ENCODE results near the gene KRTAP10-11. TPM values are rescaled to one million over a fixed set of nuclear protein-coding genes. Genes with fewer than 3 reads are reported as not detected.
A peak's percentile ranks its signal among the peaks of the same experiment; 100 is the strongest.

Gene KRTAP10-11
- total RNA-seq, 1 experiment from 2014 or later: not detected

GRCh38 chr21:44618504-44618903, 27.7 kb upstream of the KRTAP10-11 start:
- ATAC-seq (peak; percentile 81), DNase-seq (ENCODE audit: low spot score) (peak; percentile 40)
- POLR2A ChIA-PET: interaction anchor here (0.6 kb wide), 1 partner anchor 221 kb away, joined by 3 read pairs; no protein-coding TSS in a partner anchor
- H3K4me1 Mint-ChIP-seq: peaks cover 31% of the 10 kb centered on the region
- TF ChIP-seq RORB (CRISPR knock-in tag; IDR thresholded peaks at IDR 0.05) (no peak), ATF6 (CRISPR knock-in tag; IDR thresholded peaks at IDR 0.05) (no peak), CBFB (CRISPR knock-in tag; IDR thresholded peaks at IDR 0.05; ENCODE audit: low read depth) (no peak), NFE2L1 (CRISPR knock-in tag; IDR thresholded peaks at IDR 0.05) (no peak), FOXK1 (CRISPR knock-in tag; IDR thresholded peaks at IDR 0.05) (no peak), KAT7 (CRISPR knock-in tag; IDR thresholded peaks at IDR 0.05; ENCODE audit: borderline replicate concordance) (no peak), SMAD3 (CRISPR knock-in tag; IDR thresholded peaks at IDR 0.05; ENCODE audit: borderline replicate concordance) (no peak), JAZF1 (CRISPR knock-in tag; IDR thresholded peaks at IDR 0.05) (no peak), ZNF263 (CRISPR knock-in tag; IDR thresholded peaks at IDR 0.05; ENCODE audit: low read depth) (no peak)
- TF ChIP-seq, protein P1, sequence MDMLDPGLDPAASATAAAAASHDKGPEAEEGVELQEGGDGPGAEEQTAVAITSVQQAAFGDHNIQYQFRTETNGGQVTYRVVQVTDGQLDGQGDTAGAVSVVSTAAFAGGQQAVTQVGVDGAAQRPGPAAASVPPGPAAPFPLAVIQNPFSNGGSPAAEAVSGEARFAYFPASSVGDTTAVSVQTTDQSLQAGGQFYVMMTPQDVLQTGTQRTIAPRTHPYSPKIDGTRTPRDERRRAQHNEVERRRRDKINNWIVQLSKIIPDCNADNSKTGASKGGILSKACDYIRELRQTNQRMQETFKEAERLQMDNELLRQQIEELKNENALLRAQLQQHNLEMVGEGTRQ (CRISPR knock-in tag; IDR thresholded peaks at IDR 0.05): no peak
- TF ChIP-seq, protein P2, sequence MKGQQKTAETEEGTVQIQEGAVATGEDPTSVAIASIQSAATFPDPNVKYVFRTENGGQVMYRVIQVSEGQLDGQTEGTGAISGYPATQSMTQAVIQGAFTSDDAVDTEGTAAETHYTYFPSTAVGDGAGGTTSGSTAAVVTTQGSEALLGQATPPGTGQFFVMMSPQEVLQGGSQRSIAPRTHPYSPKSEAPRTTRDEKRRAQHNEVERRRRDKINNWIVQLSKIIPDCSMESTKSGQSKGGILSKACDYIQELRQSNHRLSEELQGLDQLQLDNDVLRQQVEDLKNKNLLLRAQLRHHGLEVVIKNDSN (CRISPR knock-in tag; IDR thresholded peaks at IDR 0.05): no peak
- H3K27ac Mint-ChIP-seq: no peak overlapping the region
- H3K9me3 Mint-ChIP-seq: peaks cover 47% of the 10 kb centered on the region
- peaks cover 2% of the 10 kb centered on the region; the same call in 1 of the 2 replicates for H3K27me3 Mint-ChIP-seq (ENCODE audit: low read depth)
- H3K36me3 Mint-ChIP-seq: peaks cover 33% of the 10 kb centered on the region
- CTCF ChIA-PET: interaction anchor here (0.8 to 3.6 kb wide), 10 partner anchors 8 to 182 kb away, joined by 3 to 16 read pairs (median 4); partner anchors contain the start of genes KRTAP10-12, KRTAP10-5, KRTAP10-9 and TSPEAR
- no peak overlapping the region for H3K4me3 Mint-ChIP-seq

GRCh38 chr21:44618909-44619308, 27.3 kb upstream of the KRTAP10-11 start:
- Mint-ChIP-seq H3K36me3 (peaks cover 37% of the 10 kb centered on the region), H3K4me1 (peaks cover 31% of the 10 kb centered on the region), H3K27me3 (ENCODE audit: low read depth) (peaks cover 2% of the 10 kb centered on the region; the same call in 1 of the 2 replicates), H3K27ac (no peak overlapping the region), H3K4me3 (no peak overlapping the region), H3K9me3 (peaks cover 51% of the 10 kb centered on the region)
- CTCF ChIA-PET: interaction anchor here (0.8 to 3.6 kb wide), 10 partner anchors 8 to 182 kb away, joined by 3 to 16 read pairs (median 4); partner anchors contain the start of genes KRTAP10-12, KRTAP10-5, KRTAP10-9 and TSPEAR
- DNase-seq (ENCODE audit: low spot score) (no peak), ATAC-seq (no peak)
- POLR2A ChIA-PET: interaction anchor here (0.6 kb wide), 1 partner anchor 220 kb away, joined by 3 read pairs; no protein-coding TSS in a partner anchor
- no peak for TF ChIP-seq JAZF1 (CRISPR knock-in tag; IDR thresholded peaks at IDR 0.05)
- TF ChIP-seq FOXP4 (CRISPR knock-in tag; IDR thresholded peaks at IDR 0.05): no peak
- TF ChIP-seq NR1H2 (CRISPR knock-in tag; IDR thresholded peaks at IDR 0.05): no peak
- TF ChIP-seq ZNF671 (CRISPR knock-in tag; IDR thresholded peaks at IDR 0.05): no peak
- no peak for TF ChIP-seq ZNF416 (CRISPR knock-in tag; IDR thresholded peaks at IDR 0.05)
- no peak for TF ChIP-seq TCF7 (CRISPR knock-in tag; IDR thresholded peaks at IDR 0.05; ENCODE audit: low read depth)
- TF ChIP-seq GRHL2 (CRISPR knock-in tag; IDR thresholded peaks at IDR 0.05; ENCODE audit: insufficient replicate concordance, severe bottlenecking): no peak
- TF ChIP-seq ZMAT4 (CRISPR knock-in tag; IDR thresholded peaks at IDR 0.05): no peak
- TF ChIP-seq ZBTB43 (CRISPR knock-in tag; IDR thresholded peaks at IDR 0.05): no peak
- TF ChIP-seq PRRX2 (CRISPR knock-in tag; IDR thresholded peaks at IDR 0.05): no peak
- no peak for TF ChIP-seq EMX1 (CRISPR knock-in tag; IDR thresholded peaks at IDR 0.05)
- TF ChIP-seq, protein P3, sequence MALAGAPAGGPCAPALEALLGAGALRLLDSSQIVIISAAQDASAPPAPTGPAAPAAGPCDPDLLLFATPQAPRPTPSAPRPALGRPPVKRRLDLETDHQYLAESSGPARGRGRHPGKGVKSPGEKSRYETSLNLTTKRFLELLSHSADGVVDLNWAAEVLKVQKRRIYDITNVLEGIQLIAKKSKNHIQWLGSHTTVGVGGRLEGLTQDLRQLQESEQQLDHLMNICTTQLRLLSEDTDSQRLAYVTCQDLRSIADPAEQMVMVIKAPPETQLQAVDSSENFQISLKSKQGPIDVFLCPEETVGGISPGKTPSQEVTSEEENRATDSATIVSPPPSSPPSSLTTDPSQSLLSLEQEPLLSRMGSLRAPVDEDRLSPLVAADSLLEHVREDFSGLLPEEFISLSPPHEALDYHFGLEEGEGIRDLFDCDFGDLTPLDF (CRISPR knock-in tag; IDR thresholded peaks at IDR 0.05): no peak
- no peak for TF ChIP-seq ZNF512 (CRISPR knock-in tag; IDR thresholded peaks at IDR 0.05; ENCODE audit: borderline replicate concordance)
- TF ChIP-seq MLX (CRISPR knock-in tag; IDR thresholded peaks at IDR 0.05): no peak
- TF ChIP-seq ZNF263 (CRISPR knock-in tag; IDR thresholded peaks at IDR 0.05; ENCODE audit: low read depth): no peak
- no peak for TF ChIP-seq GABPB1 (CRISPR knock-in tag; IDR thresholded peaks at IDR 0.05)
